IMR-90 (cell line): Measurements from ENCODE around the gene SUSD6.

Experiments
- CTCF ChIP-seq: conservative IDR thresholded peaks from 2 replicates; pipeline ENCODE4 v1.5.1; 2012; ENCODE audit warnings: mild to moderate bottlenecking, low read depth, low read length, improper control_type of control experiment
- POLR2A ChIP-seq: IDR thresholded peaks from 2 replicates; pipeline ENCODE4 v1.6.1; 2012; ENCODE audit warnings: mild to moderate bottlenecking, low read depth, low read length

- TF ChIP-seq CTCF (no peak), POLR2A (no peak; the same call in 1 of the 2 replicates)
Observed at GRCh38 chr14:69719501-69719951, 108.1 kb downstream of the SUSD6 start.
